HG03378 (cell line): ENCODE measurements around the gene ZFAND6.
"Not testable (repeated sequence)": the region's sequence is repeated elsewhere in the genome, so short reads cannot be mapped to it uniquely, and the experiment has no call there.

ENCODE experiments used
- ATAC-seq: cut with Tn5 transposase; IDR thresholded peaks from one replicate; pipeline ENCODE4 v1.9.1; 2021; ENCODE audit warnings: mild to moderate bottlenecking, moderate library complexity; ENCODE audit not compliant: unreplicated experiment

The ZFAND6 gene

GRCh38 chr15:80095511-80095910, 36.0 kb downstream of the ZFAND6 start:
- no peak for ATAC-seq

- ATAC-seq = no peak
These were observed 36.5 kb downstream of the ZFAND6 start for GRCh38 chr15:80095969-80096368.

- no peak for ATAC-seq
These were observed 38.9 kb downstream of the ZFAND6 start for GRCh38 chr15:80098341-80098740.

GRCh38 chr15:80099241-80099640, 39.8 kb downstream of the ZFAND6 start:
- no peak for ATAC-seq

- not testable (repeated sequence) for ATAC-seq
These were observed 40.2 kb downstream of the ZFAND6 start for GRCh38 chr15:80099662-80100061.

GRCh38 chr15:80100247-80100646, 40.8 kb downstream of the ZFAND6 start:
- no peak for ATAC-seq

- no peak for ATAC-seq
These were observed 45.7 kb downstream of the ZFAND6 start for GRCh38 chr15:80105193-80105592.

- no peak for ATAC-seq
These were observed 46.1 kb downstream of the ZFAND6 start for GRCh38 chr15:80105595-80105994.

GRCh38 chr15:80106051-80106450, 46.6 kb downstream of the ZFAND6 start:
- ATAC-seq = no peak

GRCh38 chr15:80107204-80107603, 47.7 kb downstream of the ZFAND6 start:
- no peak for ATAC-seq

GRCh38 chr15:80107774-80108173, 48.3 kb downstream of the ZFAND6 start:
- ATAC-seq = no peak

GRCh38 chr15:80109388-80109787, 49.9 kb downstream of the ZFAND6 start:
- no peak for ATAC-seq

GRCh38 chr15:80110920-80111319, 51.4 kb downstream of the ZFAND6 start:
- ATAC-seq = no peak

GRCh38 chr15:80114114-80114513, 54.6 kb downstream of the ZFAND6 start:
- no peak for ATAC-seq

- no peak for ATAC-seq
These were observed 55.5 kb downstream of the ZFAND6 start for GRCh38 chr15:80115021-80115420.

- ATAC-seq = no peak
These were observed 59.5 kb downstream of the ZFAND6 start for GRCh38 chr15:80118956-80119355.

GRCh38 chr15:80120636-80121035, 61.2 kb downstream of the ZFAND6 start:
- no peak for ATAC-seq

- no peak for ATAC-seq
These were observed 62.1 kb downstream of the ZFAND6 start for GRCh38 chr15:80121546-80121945.

- ATAC-seq = no peak
These were observed 63.6 kb downstream of the ZFAND6 start for GRCh38 chr15:80123034-80123433.

- not testable (repeated sequence) for ATAC-seq
These were observed 67.8 kb downstream of the ZFAND6 start for GRCh38 chr15:80127253-80127652.

GRCh38 chr15:80127911-80128310, 68.4 kb downstream of the ZFAND6 start:
- ATAC-seq = no peak

- no peak for ATAC-seq
These were observed 72.9 kb downstream of the ZFAND6 start for GRCh38 chr15:80132382-80132781.

GRCh38 chr15:80136854-80137253, 77.4 kb downstream of the ZFAND6 start:
- ATAC-seq = no peak

GRCh38 chr15:80138961-80139360, 79.5 kb downstream of the ZFAND6 start:
- no peak for ATAC-seq
